Duodenal mucosa (tissue), 2 donors: ENCODE data around the gene IRF1.
"Not testable (repeated sequence)": the region's sequence is repeated elsewhere in the genome, so short reads cannot be mapped to it uniquely, and the experiment has no call there.

Source experiments
- H3K27ac ChIP-seq: one replicate; pipeline ENCODE4 v1.7.0; 2013; ENCODE audit warnings: low read depth, low read length
- H3K27me3 ChIP-seq, 2 donors: one replicate each; pipeline ENCODE4 v1.7.0; 2013; ENCODE audit warnings: low read length in 2 of 2, control low read depth in 1 of 2; ENCODE audit not compliant: insufficient read depth in 2 of 2, control insufficient read depth in 1 of 2
- H3K36me3 ChIP-seq, 2 donors: one replicate each; pipeline ENCODE4 v1.7.0; 2013; ENCODE audit warnings: low read length in 2 of 2, control low read depth in 1 of 2; ENCODE audit not compliant: insufficient read depth in 2 of 2, control insufficient read depth in 1 of 2
- H3K4me1 ChIP-seq, 2 donors: one replicate each; pipeline ENCODE4 v1.7.0; 2013; ENCODE audit warnings: low read length in 2 of 2, control low read depth in 1 of 2; ENCODE audit not compliant: insufficient read depth in 2 of 2, control insufficient read depth in 1 of 2
- H3K4me3 ChIP-seq, 2 donors: one replicate each; pipeline ENCODE4 v1.7.0; 2013; ENCODE audit warnings: low read length in 2 of 2, low read depth in 1 of 2
- H3K9ac ChIP-seq, 2 donors: one replicate each; pipeline ENCODE4 v1.7.0; 2013; ENCODE audit warnings: low read length in 2 of 2, low read depth in 1 of 2
- H3K9me3 ChIP-seq, 2 donors: one replicate each; pipeline ENCODE4 v1.7.0; 2013; ENCODE audit warnings: low read length in 2 of 2, control low read depth in 1 of 2; ENCODE audit not compliant: control insufficient read depth in 1 of 2

Gene IRF1

DNA sequence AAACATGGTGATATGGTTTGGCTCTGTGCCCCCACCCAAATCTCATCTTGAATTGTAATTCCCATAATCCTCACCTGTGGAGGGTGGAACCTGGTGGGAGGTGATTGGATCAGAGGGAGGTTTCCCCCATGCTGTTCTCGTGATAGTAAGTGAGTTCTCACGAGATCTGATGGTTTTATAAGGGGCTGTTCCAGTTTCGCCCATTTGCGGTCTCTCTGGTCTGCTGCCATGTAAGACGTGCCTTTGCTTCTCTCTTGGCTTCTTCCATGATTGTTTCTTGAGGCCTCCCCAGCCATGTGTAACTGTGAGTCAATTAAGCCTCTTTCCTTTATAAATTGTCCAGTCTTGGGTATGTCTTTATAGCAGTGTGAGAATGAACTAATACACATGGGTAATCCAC, 34.3 kb upstream of the IRF1 start:
- not testable (repeated sequence) for H3K9me3 ChIP-seq, H3K9ac ChIP-seq, H3K27ac ChIP-seq, H3K4me3 ChIP-seq, H3K27me3 ChIP-seq, H3K36me3 ChIP-seq
- H3K4me1 ChIP-seq, result peaks cover 0 to 13% of the 10 kb centered on the region in 2 donors

DNA sequence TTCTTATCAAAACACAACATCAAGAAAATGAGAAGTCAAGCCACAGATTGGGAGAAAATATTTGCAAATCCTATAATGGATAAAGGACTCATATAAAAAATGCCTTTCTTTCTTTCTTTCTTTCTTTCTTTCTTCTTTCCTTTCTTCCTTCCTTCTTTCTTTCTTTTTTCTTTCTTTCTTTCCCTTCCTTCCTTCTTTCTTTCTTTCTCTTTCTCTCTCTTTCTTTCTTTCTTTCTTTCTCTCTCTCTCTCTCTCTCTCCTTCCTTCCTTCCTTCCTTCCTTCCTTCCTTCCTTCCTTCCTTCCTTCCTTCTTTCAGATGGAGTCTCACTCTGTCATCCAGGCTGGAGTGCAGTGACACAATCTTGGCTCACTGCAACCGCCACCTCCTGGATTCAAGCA, 31.5 kb upstream of the IRF1 start:
- H3K27ac ChIP-seq, H3K27me3 ChIP-seq, H3K4me3 ChIP-seq, H3K9ac ChIP-seq, H3K9me3 ChIP-seq, H3K36me3 ChIP-seq: not testable (repeated sequence)
- peaks cover 0 to 10% of the 10 kb centered on the region in 2 donors for H3K4me1 ChIP-seq

GRCh38 chr5:132513618-132514336, 23.2 kb upstream of the IRF1 start:
- not testable (repeated sequence) for H3K4me3 ChIP-seq, H3K9ac ChIP-seq, H3K9me3 ChIP-seq, H3K27ac ChIP-seq, H3K27me3 ChIP-seq, H3K4me1 ChIP-seq, H3K36me3 ChIP-seq

GRCh38 chr5:132510076-132510475, 19.5 kb upstream of the IRF1 start:
- Histone ChIP-seq H3K27me3 (no peaks in the 10 kb centered on the region), H3K36me3 (no peaks in the 10 kb centered on the region), H3K4me3 (no peak overlapping the region), H3K9ac (no peak overlapping the region), H3K9me3 (no peaks in the 10 kb centered on the region), H3K27ac (no peak overlapping the region), H3K4me1 (peaks cover 10 to 16% of the 10 kb centered on the region in 2 donors)

DNA sequence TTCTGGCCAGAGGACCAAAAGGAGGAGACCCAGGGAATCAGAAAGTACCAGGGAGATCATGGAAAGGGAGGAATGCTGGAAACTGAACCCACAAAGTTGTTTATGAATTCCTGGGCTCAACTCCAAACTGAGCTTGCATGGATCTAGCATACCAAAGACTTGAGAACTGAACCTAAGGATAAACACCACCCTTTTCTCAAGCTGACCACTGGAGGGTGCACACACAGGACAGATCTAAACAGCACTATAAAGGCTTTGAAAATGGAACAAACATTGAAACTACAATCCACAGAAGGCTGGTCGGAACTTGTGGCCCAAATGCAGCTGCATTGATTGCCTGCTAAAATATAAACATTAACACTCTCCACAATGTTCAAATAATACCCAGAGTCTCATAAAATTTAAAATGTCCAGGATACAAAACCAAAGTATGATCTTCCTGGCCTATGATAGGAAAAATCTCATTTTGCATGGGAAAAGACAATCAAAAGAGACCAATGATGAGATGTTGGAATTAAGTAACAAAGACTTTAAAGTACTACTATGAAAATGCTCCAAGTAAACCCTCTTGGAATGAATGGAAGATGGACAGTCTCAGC, 15.6 kb upstream of the IRF1 start:
- H3K4me1 ChIP-seq, result peaks cover 40 to 44% of the 10 kb centered on the region in 2 donors
- no peak overlapping the region for H3K9ac ChIP-seq
- no peaks in the 10 kb centered on the region for H3K36me3 ChIP-seq
- no peaks in the 10 kb centered on the region for H3K9me3 ChIP-seq
- H3K4me3 ChIP-seq, result no peak overlapping the region
- no peak overlapping the region for H3K27ac ChIP-seq
- H3K27me3 ChIP-seq, result no peaks in the 10 kb centered on the region

GRCh38 chr5:132505641-132506040, 15.1 kb upstream of the IRF1 start:
- Histone ChIP-seq H3K9ac (peak overlapping the region in 1 of 2 donors; percentile 33), H3K27ac (no peak overlapping the region), H3K4me3 (no peak overlapping the region), H3K4me1 (peaks cover 45 to 50% of the 10 kb centered on the region in 2 donors), H3K27me3 (no peaks in the 10 kb centered on the region), H3K36me3 (no peaks in the 10 kb centered on the region), H3K9me3 (no peaks in the 10 kb centered on the region)

GRCh38 chr5:132504746-132505145, 14.2 kb upstream of the IRF1 start:
- H3K4me3 ChIP-seq, result no peak overlapping the region
- no peaks in the 10 kb centered on the region for H3K9me3 ChIP-seq
- no peaks in the 10 kb centered on the region for H3K27me3 ChIP-seq
- no peak overlapping the region for H3K9ac ChIP-seq
- no peak overlapping the region for H3K27ac ChIP-seq
- H3K36me3 ChIP-seq, result no peaks in the 10 kb centered on the region
- H3K4me1 ChIP-seq, result peaks cover 54 to 59% of the 10 kb centered on the region in 2 donors

DNA sequence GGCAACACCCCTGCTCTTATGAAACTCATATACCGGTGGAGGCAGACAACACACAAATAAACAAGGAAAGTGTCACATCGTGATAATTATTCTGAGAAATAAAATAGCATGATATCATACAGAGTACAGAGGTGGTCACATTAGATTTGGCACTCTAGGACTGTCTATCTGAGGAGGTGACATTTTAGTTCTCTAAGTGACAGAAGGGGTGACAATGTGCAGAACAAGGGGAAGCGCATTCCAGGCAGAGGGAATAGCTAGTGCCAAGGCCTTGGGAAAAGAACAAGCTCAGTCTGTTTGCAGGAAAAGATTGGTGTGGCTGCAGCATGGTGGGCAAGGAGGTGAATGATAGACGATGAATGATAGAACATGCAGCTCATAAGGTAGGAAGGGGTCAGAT, 12.7 kb upstream of the IRF1 start:
- Histone ChIP-seq H3K9ac (peak overlapping the region in 1 of 2 donors; percentile 24), H3K4me3 (no peak overlapping the region), H3K4me1 (peaks cover 63 to 74% of the 10 kb centered on the region in 2 donors), H3K36me3 (no peaks in the 10 kb centered on the region), H3K9me3 (no peaks in the 10 kb centered on the region), H3K27me3 (no peaks in the 10 kb centered on the region), H3K27ac (no peak overlapping the region)

DNA sequence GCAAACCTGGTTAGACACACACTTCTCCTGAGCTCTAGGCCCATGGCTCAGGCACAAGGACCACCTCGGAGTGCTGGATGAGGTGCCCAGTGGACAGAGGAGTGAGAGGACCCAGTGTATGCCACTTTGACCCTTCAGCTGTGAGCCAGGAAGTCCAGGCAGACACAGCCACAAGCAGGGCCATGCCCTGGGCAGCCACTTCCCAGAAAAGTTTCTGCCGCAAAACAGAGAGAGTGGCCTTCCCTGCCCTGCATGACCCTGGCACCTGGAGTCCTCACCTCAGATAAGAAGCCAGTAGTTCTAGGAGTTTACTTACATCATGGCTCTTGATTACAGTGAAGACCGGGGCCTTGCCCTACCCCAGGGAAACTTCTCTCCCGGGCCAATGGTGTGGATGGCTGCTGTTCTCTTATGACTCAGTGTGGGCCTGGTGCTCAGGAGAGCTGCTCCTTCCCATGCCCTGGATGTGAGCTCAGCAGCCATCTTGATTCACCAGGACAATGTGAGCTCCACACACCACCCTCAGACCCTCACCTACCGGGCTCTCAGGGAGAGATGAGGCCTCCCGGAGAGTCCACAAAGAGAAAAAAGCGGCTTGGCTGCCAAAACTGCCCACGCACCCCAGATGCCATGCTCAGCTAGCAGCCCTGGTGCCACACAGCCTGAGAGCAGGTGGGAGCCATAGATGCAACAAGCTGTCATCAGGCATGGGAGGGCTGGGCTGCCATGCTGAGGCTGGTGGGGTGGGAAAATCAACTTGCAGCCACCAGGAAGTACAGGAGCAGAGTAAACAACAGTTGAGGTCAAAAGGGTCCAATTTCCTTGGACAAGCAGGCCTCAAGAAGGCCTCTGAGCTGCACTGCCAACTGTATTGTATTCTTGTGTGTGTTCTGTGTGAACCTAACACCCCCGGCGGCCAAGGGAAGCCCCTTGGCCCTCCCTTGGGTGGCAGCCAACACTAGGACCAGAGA, 11.7 kb upstream of the IRF1 start:
- H3K27me3 ChIP-seq, result no peaks in the 10 kb centered on the region
- no peaks in the 10 kb centered on the region for H3K36me3 ChIP-seq
- peak overlapping the region in 1 of 2 donors; percentile 50 for H3K4me3 ChIP-seq
- H3K27ac ChIP-seq, result peak overlapping the region; percentile 90
- H3K9ac ChIP-seq, result peak overlapping the region; percentile 60 to 61
- H3K9me3 ChIP-seq, result no peaks in the 10 kb centered on the region
- peaks cover 73 to 84% of the 10 kb centered on the region in 2 donors for H3K4me1 ChIP-seq

- Histone ChIP-seq H3K4me1 (peaks cover 75 to 86% of the 10 kb centered on the region in 2 donors), H3K4me3 (peak overlapping the region in 1 of 2 donors; percentile 50), H3K9ac (peak overlapping the region; percentile 60 to 61), H3K27ac (peak overlapping the region; percentile 90), H3K9me3 (no peaks in the 10 kb centered on the region), H3K27me3 (no peaks in the 10 kb centered on the region), H3K36me3 (no peaks in the 10 kb centered on the region)
Observed at GRCh38 chr5:132501629-132501956, 11.0 kb upstream of the IRF1 start.
